ENCODE measurements around the gene PEX11B.

- TF ChIP-seq CTCF (IDR thresholded peaks at IDR 0.05): no peak
- no peak for TF ChIP-seq POLR2A (IDR thresholded peaks at IDR 0.05)
These were observed 25.0 kb downstream of the PEX11B start for GRCh38 chr1:145893306-145894055.

Data from heart left ventricle (tissue), 13 donors.